ENCODE results near the gene SLC28A1.

Gene SLC28A1

DNA sequence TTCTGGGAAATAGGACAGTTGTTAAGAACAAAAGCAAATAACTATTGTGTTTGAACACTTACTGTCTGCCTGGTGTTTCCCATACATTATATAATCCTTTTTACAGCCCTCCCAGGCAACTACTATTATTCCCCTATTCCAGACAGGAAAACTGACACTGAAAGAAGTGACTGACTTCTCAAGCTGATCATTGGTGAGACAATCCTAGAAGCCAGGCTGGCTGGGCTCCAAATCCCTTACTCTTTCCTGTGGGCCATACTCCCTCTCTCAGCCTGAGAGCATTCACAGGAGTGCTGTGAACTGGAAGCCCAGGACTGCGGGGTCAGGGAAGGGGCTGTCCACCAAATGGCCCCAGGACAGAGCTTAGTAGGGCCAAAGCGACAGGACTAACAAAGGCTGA lies 58.0 kb downstream of the SLC28A1 start:
- no peak for DNase-seq

DNA sequence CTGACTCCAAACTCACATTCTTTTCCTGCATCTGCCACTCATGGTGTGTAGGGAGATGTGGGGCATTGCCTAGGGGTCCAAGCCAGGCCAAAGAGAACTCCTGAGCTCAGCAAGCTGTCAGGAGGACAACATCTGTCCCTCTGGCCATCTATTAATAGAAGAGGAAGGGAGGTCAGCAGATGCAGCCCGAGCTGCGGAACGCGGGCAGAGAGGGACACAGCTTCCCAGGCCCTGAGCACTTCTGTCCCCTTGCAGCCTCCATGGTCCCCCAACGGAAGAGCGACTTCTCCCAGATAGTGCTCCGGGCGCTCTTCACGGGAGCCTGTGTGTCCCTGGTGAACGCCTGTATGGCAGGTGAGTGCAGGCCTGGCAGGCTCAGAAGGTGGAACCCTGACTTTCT lies 59.8 kb downstream of the SLC28A1 start:
- no peak for DNase-seq

DNA sequence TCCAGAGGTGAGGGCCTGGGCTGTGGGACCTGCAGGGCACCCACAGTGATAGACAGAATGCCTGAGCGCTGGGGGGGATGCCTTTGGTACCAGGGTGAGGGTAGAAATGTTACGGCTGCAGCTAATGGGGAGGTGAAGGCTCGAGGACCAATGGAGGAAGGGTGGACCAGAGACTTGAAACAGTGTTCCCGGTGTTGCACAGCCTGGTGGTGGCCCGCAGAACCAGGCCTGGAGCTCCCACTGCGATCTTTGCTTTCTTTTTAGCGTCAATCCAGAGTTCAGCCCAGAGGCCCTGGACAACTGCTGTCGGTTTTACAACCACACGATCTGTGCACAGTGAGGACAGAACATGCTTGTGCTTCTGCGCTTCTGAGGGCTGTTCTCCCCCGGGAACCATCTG lies 60.4 kb downstream of the SLC28A1 start:
- DNase-seq: no peak

DNA sequence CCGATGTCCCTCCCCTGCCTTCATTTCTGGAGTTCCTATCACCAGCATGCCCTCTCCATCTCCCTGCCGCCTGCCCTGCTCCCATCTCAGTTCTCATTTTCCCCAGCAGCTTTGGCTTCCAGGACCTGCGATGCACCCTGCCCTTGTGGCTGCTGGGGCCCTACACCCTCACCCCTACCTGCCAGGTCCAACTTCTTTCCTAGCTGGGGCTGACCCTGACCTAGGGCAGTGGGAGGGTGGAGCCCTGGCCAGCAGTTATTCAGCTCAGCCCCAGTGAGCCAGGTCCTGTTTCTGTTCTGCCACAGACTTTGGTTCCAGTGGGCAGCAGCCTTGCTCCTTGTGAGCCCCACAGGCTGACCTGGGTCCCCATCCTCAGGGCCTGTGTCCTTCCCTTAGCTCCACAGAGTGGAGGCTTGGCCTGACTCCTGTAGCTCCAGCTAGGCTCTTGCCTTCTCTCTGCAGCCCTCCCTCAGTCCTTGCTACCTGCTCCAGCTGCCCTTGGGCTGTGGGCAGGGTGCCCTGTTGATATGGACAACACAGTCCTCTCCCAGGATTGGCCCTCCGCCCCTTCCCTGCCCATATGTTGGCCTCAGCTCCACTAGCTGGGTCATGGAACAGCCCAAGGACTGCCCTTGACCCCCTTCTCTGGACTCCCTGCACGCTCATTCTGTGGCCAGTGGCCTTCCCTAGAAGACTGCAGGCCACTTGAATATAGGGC lies 62.5 kb downstream of the SLC28A1 start:
- DNase-seq: no peak

DNA sequence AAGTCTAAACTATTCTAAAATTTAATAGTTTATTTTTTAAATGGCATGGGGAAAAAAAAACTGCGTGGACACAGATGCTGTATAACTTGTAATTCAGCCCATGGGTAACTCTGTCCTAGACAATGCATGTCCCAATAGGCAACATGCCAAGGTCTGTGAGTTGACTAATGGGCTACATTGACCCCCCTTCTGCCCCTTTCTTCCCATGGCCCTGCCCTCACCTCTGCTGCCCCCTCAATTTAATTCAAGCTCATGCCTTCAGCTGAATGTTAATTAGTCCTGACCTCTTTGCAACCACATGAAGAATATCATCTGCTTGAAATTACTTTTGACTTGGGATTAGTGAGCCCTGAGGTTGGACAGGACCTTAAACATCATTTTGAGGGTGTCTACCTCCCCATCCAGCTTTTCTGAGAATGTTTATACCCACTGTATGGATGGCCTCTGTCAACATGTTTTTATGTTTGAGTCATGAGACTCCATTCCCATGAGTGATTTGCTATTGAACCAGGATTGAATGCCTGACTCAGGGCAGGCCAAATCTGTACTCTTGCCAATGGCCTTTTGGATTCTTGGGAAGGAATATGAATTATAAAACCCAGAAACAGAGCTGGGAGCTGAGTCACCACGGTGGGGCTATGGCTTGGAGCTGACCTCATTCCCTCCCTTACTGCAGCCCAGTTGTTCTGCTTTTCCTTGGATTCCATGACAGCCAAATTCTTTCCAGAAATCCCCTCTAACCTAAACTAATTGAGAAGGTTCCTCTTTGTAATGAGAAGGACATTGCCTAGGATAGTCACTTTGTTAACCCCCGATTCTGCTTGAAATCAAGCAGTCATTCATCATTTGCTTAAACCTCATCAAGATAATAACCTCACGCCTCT lies 63.7 kb downstream of the SLC28A1 start:
- DNase-seq: no peak

DNA sequence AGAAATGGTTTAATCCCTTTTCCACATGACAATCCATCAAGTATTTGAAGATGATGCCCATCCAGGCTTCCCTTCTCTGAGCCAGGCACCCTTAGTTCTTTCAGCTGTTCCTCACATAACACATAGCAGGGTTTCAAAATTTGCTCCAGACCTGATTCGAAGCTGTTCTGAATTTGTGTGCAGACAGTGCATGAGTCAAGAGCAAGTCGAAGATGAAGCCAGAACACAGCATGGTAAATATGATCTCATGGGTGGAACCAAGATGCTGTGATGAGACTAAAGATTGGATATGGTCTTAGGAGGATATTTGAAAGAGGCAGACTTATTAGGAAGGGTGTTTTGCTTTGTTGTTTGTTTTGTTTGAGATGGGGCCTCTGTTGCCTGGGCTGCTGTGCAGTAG lies 64.6 kb downstream of the SLC28A1 start:
- no peak for DNase-seq

DNA sequence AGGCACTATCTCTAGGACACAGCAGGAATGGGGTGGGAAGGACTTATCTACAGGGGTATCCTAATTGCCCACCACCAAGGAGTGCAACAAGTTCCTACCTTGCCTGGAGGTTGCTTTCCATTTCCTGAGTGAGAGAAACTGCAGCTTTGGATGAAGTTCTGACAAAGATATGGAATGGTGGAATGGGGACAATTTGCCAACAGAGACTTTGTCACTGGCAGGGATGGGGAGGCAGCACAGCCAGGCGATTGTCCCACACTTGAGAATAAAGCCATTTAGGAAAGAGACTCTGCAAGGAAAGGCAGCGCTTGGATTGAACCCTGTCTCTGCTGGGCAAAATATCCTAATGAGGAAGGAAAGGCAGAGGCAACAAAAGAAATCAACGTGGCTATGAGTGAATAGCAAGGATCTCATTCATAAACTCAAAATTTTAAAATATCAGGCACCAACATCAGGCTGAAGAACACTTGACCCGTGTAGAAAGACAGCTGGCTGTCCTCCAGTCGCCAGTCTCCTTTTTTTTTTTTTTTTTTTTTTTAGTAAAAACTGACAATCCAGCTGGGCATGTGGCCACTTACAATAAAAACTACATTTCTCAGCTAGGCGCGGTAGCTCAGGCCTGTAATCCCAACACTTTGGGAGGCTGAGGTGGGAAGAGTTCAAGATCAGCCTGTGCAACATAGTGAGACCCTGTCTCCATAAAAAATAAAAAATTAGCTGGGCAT lies 65.5 kb downstream of the SLC28A1 start:
- DNase-seq: no peak

DNA sequence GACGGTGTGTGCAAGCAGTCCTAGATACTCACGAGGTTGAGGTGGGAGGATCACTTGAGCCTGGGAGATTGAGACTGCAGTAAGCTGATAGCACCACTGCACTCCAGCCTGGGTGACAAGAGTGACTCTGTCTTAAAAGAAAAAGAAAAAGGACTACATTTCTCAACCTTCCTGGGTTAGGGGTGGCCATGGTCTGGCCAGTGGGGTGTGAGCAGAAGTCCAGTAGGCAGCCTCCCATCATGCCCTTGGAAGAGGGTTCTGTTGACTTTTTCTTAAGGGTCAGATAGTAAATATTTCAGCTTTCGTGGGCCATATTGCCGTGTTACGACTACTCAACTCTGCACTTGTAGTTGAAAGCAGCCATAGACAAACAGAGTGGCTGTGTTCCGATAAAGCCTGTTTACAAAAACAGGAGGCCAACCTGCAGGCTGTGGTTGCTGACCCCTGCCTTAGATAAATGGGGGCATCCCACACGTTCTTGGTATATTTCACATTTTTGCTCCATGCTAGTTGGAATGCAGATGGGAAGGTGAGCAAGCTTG lies 66.2 kb downstream of the SLC28A1 start:
- no peak for DNase-seq

DNA sequence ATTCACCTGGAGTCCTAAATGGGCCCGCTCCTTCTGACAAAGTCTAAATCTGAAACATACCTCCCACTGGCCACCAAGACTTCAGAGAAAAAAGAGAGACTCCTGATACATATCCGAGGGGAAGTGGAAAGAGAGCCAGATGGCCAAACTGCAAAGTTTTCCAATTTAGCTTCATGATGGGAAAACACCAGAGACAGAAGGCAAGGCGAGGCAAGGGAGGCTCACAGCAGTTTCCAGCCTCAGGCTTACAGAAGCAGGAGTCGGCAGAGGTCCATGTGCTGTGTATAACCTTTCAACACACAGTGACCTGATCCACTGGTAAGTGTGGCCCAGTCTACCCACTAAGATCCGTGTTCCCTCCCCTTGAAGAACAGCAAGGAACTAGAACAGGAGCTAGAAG lies 67.3 kb downstream of the SLC28A1 start:
- DNase-seq: no peak

DNA sequence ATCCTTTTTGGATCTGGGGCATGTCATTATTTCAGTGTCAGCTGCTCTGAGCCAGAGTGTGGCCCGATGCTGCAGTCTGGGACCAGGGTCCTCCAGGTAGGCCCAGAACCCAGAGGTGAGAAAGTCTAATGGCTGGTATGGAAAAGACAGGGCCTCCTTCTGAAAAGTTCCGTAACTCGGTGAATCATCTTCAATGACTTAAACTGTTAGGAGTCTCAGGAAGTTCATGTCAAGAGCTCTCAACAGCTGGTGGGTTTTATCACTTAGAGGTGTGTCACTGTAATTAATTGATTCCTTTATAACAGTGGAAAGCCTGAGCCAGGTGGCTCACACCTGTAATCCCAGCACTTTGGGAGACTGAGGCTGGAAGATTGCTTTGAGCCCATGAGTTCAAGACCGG lies 68.7 kb downstream of the SLC28A1 start:
- DNase-seq: no peak

DNA sequence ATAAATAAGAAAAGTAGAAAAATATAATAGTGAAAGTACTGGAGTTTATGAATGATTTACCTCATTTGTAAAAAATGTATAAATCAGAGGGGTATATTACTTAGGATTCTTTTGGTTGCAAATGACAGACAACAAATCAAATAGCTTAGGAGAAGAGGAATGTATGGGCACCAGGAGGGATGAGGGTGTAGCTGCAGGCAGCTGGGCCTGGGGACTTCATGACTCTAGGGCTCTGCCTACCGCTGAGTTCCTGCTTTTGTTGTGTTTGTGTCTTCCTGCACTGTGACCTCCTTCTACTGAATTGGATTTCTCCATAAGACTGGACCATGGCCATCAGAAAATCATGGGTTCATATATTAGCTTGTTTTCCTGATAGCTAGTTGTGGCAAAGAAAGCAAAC lies 69.3 kb downstream of the SLC28A1 start:
- no peak for DNase-seq

DNA sequence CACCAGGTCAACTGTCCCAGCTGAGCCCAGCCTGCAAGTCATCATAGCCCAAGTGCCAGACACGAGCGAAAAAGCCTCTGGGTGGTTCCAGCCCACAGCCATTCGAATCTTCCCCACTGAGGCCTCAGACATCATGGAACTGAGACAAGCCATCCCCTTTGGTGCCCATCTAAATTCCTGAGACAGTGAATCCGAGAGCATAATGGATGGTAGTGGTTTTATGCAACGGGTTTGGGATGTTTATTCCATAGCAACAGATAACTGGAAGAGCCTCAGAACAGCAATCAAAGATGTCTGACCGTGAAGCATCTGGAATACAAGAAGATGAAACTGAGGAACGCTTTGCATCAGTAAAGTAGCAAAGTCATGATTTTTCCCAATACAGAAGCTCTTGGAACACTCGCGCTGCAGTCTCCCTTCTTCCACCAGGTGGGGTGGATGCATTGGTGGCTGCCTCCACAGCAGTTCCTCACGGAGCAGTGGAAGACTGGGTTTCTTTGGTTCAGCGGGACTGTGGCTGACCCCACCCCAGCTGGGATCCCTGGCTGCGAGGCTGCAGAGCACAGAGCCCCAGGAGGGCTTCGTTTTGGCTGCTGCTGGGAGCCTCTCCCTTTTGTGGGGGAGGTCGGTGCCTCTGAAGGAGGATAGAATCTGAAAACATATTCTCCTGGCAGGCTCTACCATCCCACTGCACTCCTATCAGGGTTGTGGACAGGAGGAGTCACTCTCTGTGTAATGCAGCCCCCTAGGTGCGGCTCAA lies 70.8 kb downstream of the SLC28A1 start:
- DNase-seq: peak; percentile 12

DNA sequence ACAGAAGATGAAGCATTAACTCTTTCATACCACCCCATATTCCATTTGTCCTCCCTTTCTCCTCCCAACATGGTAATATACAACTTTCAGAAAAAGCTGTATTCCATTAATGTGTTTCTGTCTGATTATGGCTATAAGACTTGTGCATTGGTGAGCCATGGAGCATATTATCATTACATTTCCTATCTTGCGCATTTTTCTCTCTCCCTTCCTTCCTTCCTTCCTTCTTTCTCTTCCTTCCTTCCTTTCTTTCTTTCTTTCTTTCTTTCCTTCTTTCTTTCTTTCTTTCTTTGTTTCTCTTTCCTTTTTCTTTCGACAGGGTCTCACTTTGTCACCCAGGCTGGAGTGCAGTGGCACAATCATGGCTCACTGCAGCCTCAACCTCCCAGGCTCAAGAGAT lies 71.7 kb downstream of the SLC28A1 start:
- no peak for DNase-seq

DNA sequence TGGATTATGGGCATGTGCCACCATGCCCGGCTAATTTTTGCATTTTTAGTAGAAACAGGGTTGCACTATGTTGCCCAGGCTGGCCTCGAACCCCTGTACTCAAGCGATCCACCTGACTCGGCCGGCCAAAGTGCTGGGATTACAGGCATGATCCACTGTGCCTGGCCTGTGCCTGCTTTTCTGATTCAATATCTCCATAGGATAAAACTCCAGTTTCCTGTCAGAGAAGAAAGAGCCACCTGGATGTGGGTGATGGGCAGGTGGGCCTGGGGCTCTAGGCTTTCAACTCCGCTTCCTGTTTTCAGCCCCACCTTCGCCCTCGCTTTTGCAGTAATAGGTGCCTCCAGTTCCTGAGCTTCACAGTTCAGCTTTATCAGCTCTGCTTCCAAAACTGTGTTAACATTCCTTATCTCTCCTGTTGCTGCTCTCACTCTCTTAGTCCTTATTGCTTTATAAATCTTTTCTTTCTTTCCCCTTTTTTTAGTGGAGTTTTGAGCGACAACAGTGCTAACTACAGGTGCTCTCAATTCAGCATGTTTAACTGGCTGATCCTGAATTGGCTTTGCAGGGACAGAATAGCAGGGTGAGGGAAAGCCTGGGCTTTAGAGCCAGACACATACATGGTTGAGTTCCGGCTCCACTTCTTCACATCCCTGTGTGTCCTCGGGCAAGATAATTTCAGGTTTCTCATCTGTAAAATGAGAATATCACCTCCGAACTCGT lies 76.1 kb downstream of the SLC28A1 start:
- DNase-seq: no peak

DNA sequence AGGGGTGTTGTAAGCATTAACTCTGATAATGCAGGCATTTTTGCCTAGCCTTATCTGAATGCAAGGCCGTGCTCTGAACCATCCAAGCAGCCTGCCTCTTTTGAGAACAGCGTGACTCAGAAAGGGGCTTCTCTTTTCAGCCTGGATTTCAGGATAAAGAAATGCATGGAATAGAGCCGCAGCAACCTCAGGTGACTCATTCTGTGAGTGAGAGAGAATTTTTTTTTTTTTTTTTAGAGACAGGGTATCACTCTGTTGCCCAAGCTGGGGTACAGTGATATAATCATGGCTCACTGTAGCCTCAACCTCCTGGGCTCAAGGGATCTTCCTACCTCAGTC lies 76.6 kb downstream of the SLC28A1 start:
- DNase-seq: no peak

DNA sequence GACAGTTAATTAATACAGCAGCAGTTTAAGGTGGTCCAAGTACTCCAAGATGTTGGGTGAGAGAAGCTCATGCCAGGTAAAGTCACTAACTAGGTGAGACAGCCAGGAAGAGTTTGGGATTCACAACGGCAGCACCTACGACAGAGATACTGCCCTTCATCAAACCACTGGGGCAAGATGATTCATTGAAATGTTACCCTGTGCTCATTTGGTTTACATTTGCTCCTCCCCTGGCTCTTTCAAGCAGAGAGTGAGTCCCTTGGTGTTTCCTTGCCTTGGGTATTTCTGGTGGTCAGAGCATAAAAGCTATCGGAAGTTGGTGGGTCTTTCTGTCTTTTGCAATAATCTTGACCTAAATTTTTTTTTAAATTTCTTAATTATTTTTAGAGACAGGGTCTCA lies 77.2 kb downstream of the SLC28A1 start:
- no peak for DNase-seq

DNA sequence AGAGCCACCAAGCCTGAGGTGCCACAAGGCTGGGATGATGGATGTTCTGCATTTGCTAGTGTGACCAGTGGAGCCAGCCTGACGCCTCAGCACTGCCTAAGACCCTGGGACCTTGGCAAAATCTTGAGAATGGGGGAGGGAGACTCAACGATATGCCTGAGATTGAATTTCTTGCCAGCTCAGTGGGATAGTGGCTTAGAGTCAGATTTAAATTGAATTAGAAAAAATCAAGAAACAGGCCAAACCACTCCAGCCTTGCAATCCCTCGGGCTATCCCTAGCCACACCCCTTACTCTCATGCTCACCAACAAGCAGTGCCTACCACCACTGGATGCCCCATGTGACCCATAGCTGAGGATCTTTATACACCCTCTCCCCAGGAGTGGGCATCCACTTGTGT lies 78.5 kb downstream of the SLC28A1 start:
- no peak for DNase-seq

DNA sequence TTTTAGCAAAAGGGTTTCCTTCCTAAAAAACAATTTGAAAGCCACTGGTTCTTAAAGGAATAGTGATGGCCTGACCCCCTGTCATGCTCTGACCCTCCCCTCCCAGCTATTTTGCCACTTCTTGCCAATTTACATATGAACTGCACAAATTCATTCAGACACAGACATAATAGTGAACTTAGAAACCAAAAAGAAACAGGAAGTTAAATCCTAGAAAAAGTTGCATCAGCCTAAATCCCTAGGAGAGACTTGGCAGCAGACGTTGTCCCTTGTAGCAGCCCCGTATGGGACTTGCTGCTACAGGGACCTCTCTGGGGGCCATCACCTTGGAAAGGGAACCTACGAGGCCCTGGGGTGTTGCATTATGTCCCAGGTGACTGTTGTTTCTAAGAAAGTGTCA lies 82.9 kb downstream of the SLC28A1 start:
- DNase-seq: no peak

DNA sequence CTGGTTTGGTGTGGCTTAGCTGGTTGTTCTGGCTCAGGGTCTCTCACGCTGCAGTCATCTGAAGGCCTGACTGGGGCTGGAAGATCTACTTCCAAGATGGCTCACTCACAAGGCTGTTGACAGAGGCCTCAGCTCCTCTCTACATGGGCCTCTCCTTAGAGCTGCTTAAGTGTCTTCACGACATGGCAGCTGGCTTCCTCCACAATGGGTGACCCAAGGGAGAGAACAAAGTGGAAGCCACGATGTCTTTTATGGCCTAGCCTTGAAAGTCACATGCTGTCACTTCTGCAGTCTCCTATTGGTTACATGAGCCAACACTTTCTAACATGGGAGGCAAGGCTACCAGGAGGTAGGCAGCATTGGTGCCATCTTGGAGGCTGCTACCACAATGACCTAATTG lies 83.8 kb downstream of the SLC28A1 start:
- no peak for DNase-seq

DNA sequence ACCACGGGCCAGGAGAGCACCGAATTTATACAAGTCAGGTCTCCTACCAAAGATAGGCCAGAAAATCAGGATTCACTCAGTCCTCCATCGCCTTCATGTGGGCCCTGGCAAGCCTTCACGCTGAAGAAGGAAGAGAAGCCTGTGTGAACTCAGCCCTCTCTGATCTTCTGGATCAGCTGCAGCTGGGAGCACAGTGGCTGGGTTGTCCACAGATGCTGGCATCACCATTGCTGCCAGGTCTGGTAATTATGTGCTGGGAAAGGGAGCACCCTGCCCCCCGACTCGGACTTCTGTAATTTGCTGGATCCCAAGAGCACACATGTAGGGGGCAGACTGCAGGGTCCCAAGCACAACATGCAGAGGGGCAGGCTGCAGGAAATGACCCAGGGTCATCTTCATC lies 84.8 kb downstream of the SLC28A1 start:
- DNase-seq: no peak

DNA sequence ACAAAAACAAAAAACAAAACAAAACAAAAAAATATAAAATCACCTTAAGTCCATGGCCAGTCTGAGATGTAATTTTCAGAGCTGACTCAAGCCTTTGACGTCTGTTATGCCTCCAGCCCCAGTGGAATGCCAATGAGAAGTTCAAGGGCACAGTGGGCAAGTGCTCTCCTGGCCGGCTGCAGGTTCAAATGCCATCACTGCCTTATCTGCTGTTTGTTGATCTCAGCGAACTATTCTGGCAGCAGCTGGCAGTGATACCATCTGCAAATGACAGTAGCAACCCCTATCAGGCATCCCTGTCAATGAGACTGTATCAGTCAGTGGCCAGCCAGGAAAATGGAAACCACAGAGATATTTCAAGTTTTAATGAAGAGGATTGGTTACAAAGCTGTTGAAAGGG lies 86.4 kb downstream of the SLC28A1 start:
- DNase-seq: no peak
